Keratinocyte (primary cell): ENCODE results near the gene RLBP1. TPM values are rescaled to one million over a fixed set of nuclear protein-coding genes. Genes with fewer than 3 reads are reported as not detected.

Experiments
- DNase-seq: peaks from one replicate; pipeline ENCODE4 v3.0.0-alpha.2; 2011; ENCODE audit warnings: low read depth, missing footprints, low spot score
- FAIRE-seq: peaks from 2 replicates; lab custom pipeline; 2011; peaks lifted over from hg19 to GRCh38; lab: Jason Lieb, UNC
- H2AFZ ChIP-seq: 2 replicates; pipeline ENCODE4 v1.6.0; 2012; ENCODE audit warnings: low read length, control low read depth, inconsistent platforms; ENCODE audit not compliant: control insufficient read depth
- H3K27ac ChIP-seq: 2 replicates; pipeline ENCODE4 v1.5.1; 2011; ENCODE audit warnings: low read length; ENCODE audit not compliant: control insufficient read depth, insufficient read depth
- H3K27me3 ChIP-seq: 3 replicates; pipeline ENCODE4 v1.6.0; 2011; ENCODE audit warnings: low read length; ENCODE audit not compliant: control insufficient read depth, insufficient read depth; ENCODE audit errors: extremely low read depth
- H3K36me3 ChIP-seq, 2 experiments: 2 replicates in 1 of 2; 3 replicates in 1 of 2; pipeline ENCODE4 v1.5.1; 2011; ENCODE audit warnings: low read length in 2 of 2, mild to moderate bottlenecking in 1 of 2; ENCODE audit not compliant: control insufficient read depth in 2 of 2, insufficient read depth in 2 of 2; ENCODE audit errors: extremely low read depth in 1 of 2
- H3K4me1 ChIP-seq: 3 replicates; pipeline ENCODE4 v1.5.1; 2011; ENCODE audit warnings: low read length; ENCODE audit not compliant: control insufficient read depth, insufficient read depth; ENCODE audit errors: extremely low read depth
- H3K4me2 ChIP-seq: 3 replicates; pipeline ENCODE4 v1.6.0; 2011; ENCODE audit warnings: low read depth, low read length; ENCODE audit not compliant: control insufficient read depth, insufficient read depth; ENCODE audit errors: extremely low read depth
- H3K4me3 ChIP-seq, 3 experiments: fragments of 200-600 bp in 1 of 3; sonication (generic) in 1 of 3; 2 replicates in 2 of 3; 3 replicates in 1 of 3; pipeline ENCODE4 v1.5.1; 2011 to 2016; ENCODE audit warnings: low read length in 3 of 3, mild to moderate bottlenecking in 3 of 3, control low read depth in 2 of 3, inconsistent platforms in 1 of 3, low read depth in 1 of 3, mixed read lengths in 1 of 3, mixed run types in 1 of 3, moderate library complexity in 1 of 3; ENCODE audit not compliant: control insufficient read depth in 2 of 3, insufficient read depth in 2 of 3; ENCODE audit errors: extremely low read depth in 1 of 3
- H3K79me2 ChIP-seq: 2 replicates; pipeline ENCODE4 v1.6.0; 2012; ENCODE audit warnings: low read length; ENCODE audit not compliant: control insufficient read depth, insufficient read depth
- H3K9ac ChIP-seq: 3 replicates; pipeline ENCODE4 v1.6.0; 2011; ENCODE audit warnings: low read length; ENCODE audit not compliant: control insufficient read depth, insufficient read depth; ENCODE audit errors: extremely low read depth
- H3K9me1 ChIP-seq: 3 replicates; pipeline ENCODE4 v1.6.0; 2011; ENCODE audit warnings: low read length; ENCODE audit not compliant: control insufficient read depth, insufficient read depth; ENCODE audit errors: extremely low read depth
- H3K9me3 ChIP-seq: 2 replicates; pipeline ENCODE4 v1.5.1; 2012; ENCODE audit warnings: low read depth, low read length; ENCODE audit not compliant: control insufficient read depth
- H4K20me1 ChIP-seq: 3 replicates; pipeline ENCODE4 v1.6.0; 2011; ENCODE audit warnings: low read length; ENCODE audit not compliant: control insufficient read depth, insufficient read depth; ENCODE audit errors: extremely low read depth
- EZH2 ChIP-seq: IDR thresholded peaks from one replicate; pipeline ENCODE4 v1.6.1; 2012; ENCODE audit warnings: inconsistent platforms, mild to moderate bottlenecking, low read length, moderate library complexity
- dilution Hi-C: fragments of 300-500 bp; cut with MboI; formaldehyde crosslinking; loops from one replicate; pipeline ENCODE4 v1.7.0; 2020; ENCODE audit warnings: low sequenced_read_pairs; ENCODE audit not compliant: extremely low pct_ligation_motif_present
- polyA plus RNA-seq, 5 experiments: library from polyadenylated mRNA; depleted of rRNA in 3 of 5; stranded (reverse) in 3 of 5; stranded (forward) in 1 of 5; unstranded in 1 of 5; fragments of >200 nt; gene quantifications; 1 replicate in 1 of 5; 2 replicates in 3 of 5; 3 replicates in 1 of 5; pipeline versions ENCODE4 v1.2.1 to v1.2.3, GENCODE V29; 2011 to 2012; ENCODE audit warnings: missing spikeins in 2 of 5, low read depth in 1 of 5, low replicate concordance in 1 of 5
- TF ChIP-seq, protein P1 (sequence below), 3 experiments: IDR thresholded peaks in 1 of 3; conservative IDR thresholded peaks in 1 of 3; optimal IDR thresholded peaks in 1 of 3; 2 replicates in 2 of 3; 3 replicates in 1 of 3; pipeline versions ENCODE3 to v1.5.1; 2011; ENCODE audit warnings: low read length in 3 of 3, mild to moderate bottlenecking in 3 of 3, moderate library complexity in 2 of 3, control low read depth in 1 of 3, inconsistent platforms in 1 of 3; ENCODE audit not compliant: insufficient read depth in 2 of 3; ENCODE audit errors: extremely low read depth in 1 of 3

RLBP1 gene
- polyA plus RNA-seq, 1 donor (not counting 4 experiments of a cell fraction or from before 2014, with no cell fraction given) = not detected

DNA sequence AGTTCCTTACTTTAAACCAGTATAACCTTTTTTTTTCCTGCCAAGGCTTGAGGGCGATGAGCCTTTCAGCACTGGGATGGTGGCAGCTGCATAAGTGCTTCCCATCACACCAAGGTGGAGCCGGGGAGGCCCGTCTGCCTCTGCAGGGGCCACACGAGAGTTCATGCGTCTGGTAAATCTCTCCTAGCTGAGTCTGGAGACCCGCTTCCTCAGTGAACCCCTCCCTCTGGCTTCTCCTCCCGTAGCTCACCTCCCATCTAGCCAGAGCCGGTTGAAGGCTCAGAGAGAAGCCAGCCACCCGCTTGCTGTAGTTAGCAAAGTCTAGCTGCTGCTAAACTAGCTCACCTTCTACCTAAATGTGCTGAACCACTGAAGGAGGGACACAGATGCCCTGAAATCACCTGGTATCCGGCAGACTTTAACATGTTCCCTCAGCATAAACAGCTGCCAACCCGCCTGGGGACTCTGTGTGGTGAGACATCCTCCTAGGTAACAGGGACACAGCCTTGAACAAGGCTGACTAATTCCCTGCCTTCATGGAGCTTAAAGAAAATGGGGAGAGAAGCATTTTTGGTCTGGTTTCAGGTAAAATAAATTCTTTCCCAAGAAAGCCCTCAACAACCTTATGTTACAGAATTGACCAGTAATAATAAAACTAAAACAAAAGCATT, 42.9 kb downstream of the RLBP1 start:
- no peak overlapping the region for H3K4me3 ChIP-seq
- no peak overlapping the region for H2AFZ ChIP-seq
- no peaks in the 10 kb centered on the region for H3K4me1 ChIP-seq
- peaks cover 7 to 19% of the 10 kb centered on the region in 2 experiments for H3K36me3 ChIP-seq
- no peaks in the 10 kb centered on the region for H3K9me3 ChIP-seq
- H3K9me1 ChIP-seq = no peaks in the 10 kb centered on the region
- no peak overlapping the region for H3K4me2 ChIP-seq
- TF ChIP-seq EZH2 = no peak
- TF ChIP-seq, protein P1, sequence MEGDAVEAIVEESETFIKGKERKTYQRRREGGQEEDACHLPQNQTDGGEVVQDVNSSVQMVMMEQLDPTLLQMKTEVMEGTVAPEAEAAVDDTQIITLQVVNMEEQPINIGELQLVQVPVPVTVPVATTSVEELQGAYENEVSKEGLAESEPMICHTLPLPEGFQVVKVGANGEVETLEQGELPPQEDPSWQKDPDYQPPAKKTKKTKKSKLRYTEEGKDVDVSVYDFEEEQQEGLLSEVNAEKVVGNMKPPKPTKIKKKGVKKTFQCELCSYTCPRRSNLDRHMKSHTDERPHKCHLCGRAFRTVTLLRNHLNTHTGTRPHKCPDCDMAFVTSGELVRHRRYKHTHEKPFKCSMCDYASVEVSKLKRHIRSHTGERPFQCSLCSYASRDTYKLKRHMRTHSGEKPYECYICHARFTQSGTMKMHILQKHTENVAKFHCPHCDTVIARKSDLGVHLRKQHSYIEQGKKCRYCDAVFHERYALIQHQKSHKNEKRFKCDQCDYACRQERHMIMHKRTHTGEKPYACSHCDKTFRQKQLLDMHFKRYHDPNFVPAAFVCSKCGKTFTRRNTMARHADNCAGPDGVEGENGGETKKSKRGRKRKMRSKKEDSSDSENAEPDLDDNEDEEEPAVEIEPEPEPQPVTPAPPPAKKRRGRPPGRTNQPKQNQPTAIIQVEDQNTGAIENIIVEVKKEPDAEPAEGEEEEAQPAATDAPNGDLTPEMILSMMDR (optimal IDR thresholded peaks at IDR 0.05 in 1 of 3, IDR thresholded peaks at IDR 0.05 in 1 of 3, conservative IDR thresholded peaks at IDR 0.05 in 1 of 3; ENCODE audit: extremely low read depth in 1 of 3, insufficient read depth in 2 of 3, low read length in 3 of 3) = no peak
- no peak overlapping the region for H3K27ac ChIP-seq
- no peaks in the 10 kb centered on the region for H3K79me2 ChIP-seq
- H3K27me3 ChIP-seq = no peaks in the 10 kb centered on the region
- no peak overlapping the region for H3K9ac ChIP-seq
- dilution Hi-C loops = no loop called here
- FAIRE-seq (no peak), DNase-seq (no peak)
- no peaks in the 10 kb centered on the region for H4K20me1 ChIP-seq

DNA sequence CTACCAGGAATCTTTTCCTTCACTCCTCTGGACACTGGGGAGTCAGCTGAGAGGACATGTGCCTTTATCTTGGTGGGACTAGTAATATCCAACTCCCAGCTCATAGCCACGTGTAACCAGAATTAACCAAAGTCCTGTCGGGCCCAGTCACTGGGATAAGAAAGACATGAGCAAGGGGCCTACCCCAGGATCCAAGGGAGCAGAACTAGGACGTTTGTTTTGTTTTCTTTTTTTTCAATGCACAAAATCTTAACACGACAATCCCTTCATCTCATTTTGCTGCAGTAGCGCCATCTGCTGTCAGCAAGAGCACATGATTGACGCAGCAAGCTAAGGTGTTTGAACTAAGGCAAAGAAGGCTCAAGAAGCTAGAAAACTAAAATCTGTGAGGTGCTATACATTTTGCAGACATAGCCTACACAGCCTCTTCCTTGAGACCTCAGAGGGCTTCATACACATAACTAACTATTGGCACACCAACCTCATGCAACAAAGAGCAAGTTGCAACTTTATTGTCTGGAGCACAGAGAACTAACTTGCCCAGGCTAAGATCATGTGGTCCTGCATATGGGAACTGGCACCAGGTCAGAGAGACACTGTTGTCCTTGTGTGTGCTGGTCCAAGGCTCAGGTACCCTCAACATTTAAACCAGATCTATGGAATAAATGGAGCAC, 43.6 kb downstream of the RLBP1 start:
- Histone ChIP-seq H3K27me3 (no peaks in the 10 kb centered on the region), H3K27ac (no peak overlapping the region), H3K79me2 (no peaks in the 10 kb centered on the region), H3K4me1 (no peaks in the 10 kb centered on the region), H3K4me2 (no peak overlapping the region), H3K36me3 (peaks cover 7 to 19% of the 10 kb centered on the region in 2 experiments), H2AFZ (no peak overlapping the region), H3K9me1 (no peaks in the 10 kb centered on the region), H3K9ac (no peak overlapping the region), H4K20me1 (no peaks in the 10 kb centered on the region), H3K4me3 (no peak overlapping the region), H3K9me3 (no peaks in the 10 kb centered on the region)
- no peak for DNase-seq
- dilution Hi-C loops = no loop called here
- FAIRE-seq = peak; percentile 81
- no peak for TF ChIP-seq EZH2
- TF ChIP-seq, protein P1 (optimal IDR thresholded peaks at IDR 0.05 in 1 of 3, IDR thresholded peaks at IDR 0.05 in 1 of 3, conservative IDR thresholded peaks at IDR 0.05 in 1 of 3; ENCODE audit: extremely low read depth in 1 of 3, insufficient read depth in 2 of 3, low read length in 3 of 3) = peak; percentile 78 to 87 (median 81)
